Trophoblast cell (in vitro differentiated cells and primary cell): ENCODE data around the gene EPN2.

ENCODE experiments used
- DNase-seq, 2 donors: peaks; one replicate each; pipeline ENCODE4 v3.0.0-alpha.2; 2016
- H2AFZ ChIP-seq: 2 replicates; pipeline ENCODE4 v1.6.1; 2013; ENCODE audit warnings: low read length, moderate library complexity, mild to moderate bottlenecking; ENCODE audit not compliant: insufficient read depth, poor library complexity
- H2AK5ac ChIP-seq: 2 replicates; pipeline ENCODE4 v1.6.1; 2013; ENCODE audit warnings: mild to moderate bottlenecking, low read length
- H2BK120ac ChIP-seq: 2 replicates; pipeline ENCODE4 v1.6.1; 2013; ENCODE audit warnings: low read length, mild to moderate bottlenecking, moderate library complexity; ENCODE audit not compliant: insufficient read depth, poor library complexity
- H2BK12ac ChIP-seq: 2 replicates; pipeline ENCODE4 v1.6.1; 2013; ENCODE audit warnings: mild to moderate bottlenecking, low read length, moderate library complexity
- H2BK5ac ChIP-seq: 2 replicates; pipeline ENCODE4 v1.6.1; 2013; ENCODE audit warnings: low read length, low read depth, moderate library complexity, mild to moderate bottlenecking; ENCODE audit not compliant: poor library complexity
- H3K14ac ChIP-seq: 2 replicates; pipeline ENCODE4 v1.6.1; 2013; ENCODE audit warnings: mild to moderate bottlenecking, low read length
- H3K18ac ChIP-seq: 2 replicates; pipeline ENCODE4 v1.6.1; 2013; ENCODE audit warnings: mild to moderate bottlenecking, low read length
- H3K23ac ChIP-seq: 2 replicates; pipeline ENCODE4 v1.6.1; 2013; ENCODE audit warnings: low read length
- H3K27ac ChIP-seq: 2 replicates; pipeline ENCODE4 v1.5.1; 2013; ENCODE audit warnings: low read depth, mild to moderate bottlenecking, inconsistent platforms, low read length, moderate library complexity
- H3K27me3 ChIP-seq: 2 replicates; pipeline ENCODE4 v1.6.1; 2013; ENCODE audit warnings: inconsistent platforms, mild to moderate bottlenecking, low read length, moderate library complexity; ENCODE audit not compliant: insufficient read depth
- H3K36me3 ChIP-seq, 2 experiments: 1 replicate in 1 of 2; 2 replicates in 1 of 2; pipeline ENCODE4 v1.6.1; 2013; ENCODE audit warnings: low read length in 2 of 2, mild to moderate bottlenecking in 2 of 2, moderate library complexity in 1 of 2; ENCODE audit not compliant: insufficient read depth in 2 of 2, control insufficient read depth in 1 of 2
- H3K4ac ChIP-seq: 2 replicates; pipeline ENCODE4 v1.6.1; 2013; ENCODE audit warnings: low read depth, mild to moderate bottlenecking, low read length, moderate library complexity
- H3K4me1 ChIP-seq, 2 experiments: 1 replicate in 1 of 2; 2 replicates in 1 of 2; pipeline ENCODE4 v1.6.1; 2013; ENCODE audit warnings: low read length in 2 of 2, mild to moderate bottlenecking in 2 of 2, moderate library complexity in 1 of 2; ENCODE audit not compliant: insufficient read depth in 2 of 2, control insufficient read depth in 1 of 2
- H3K4me2 ChIP-seq: 2 replicates; pipeline ENCODE4 v1.6.1; 2013; ENCODE audit warnings: inconsistent platforms, mild to moderate bottlenecking, low read length, moderate library complexity
- H3K4me3 ChIP-seq: 2 replicates; pipeline ENCODE4 v1.5.1; 2013; ENCODE audit warnings: mild to moderate bottlenecking, low read depth, low read length, inconsistent platforms
- H3K79me1 ChIP-seq: one replicate; pipeline ENCODE4 v1.6.1; 2013; ENCODE audit warnings: low read length
- H3K79me2 ChIP-seq: 2 replicates; pipeline ENCODE4 v1.6.1; 2013; ENCODE audit warnings: low read length, mild to moderate bottlenecking; ENCODE audit not compliant: control insufficient read depth, insufficient read depth, poor library complexity
- H3K9ac ChIP-seq: 2 replicates; pipeline ENCODE4 v1.6.1; 2013; ENCODE audit warnings: mild to moderate bottlenecking, low read length
- H3K9me3 ChIP-seq: 2 replicates; pipeline ENCODE4 v1.6.1; 2013; ENCODE audit warnings: low read depth, mild to moderate bottlenecking, control low read depth, inconsistent platforms, low read length; ENCODE audit not compliant: insufficient read depth
- H4K12ac ChIP-seq: 2 replicates; pipeline ENCODE4 v1.6.1; 2013; ENCODE audit warnings: low read depth, mild to moderate bottlenecking, low read length, moderate library complexity
- H4K8ac ChIP-seq: 2 replicates; pipeline ENCODE4 v1.6.1; 2013; ENCODE audit warnings: low read depth, mild to moderate bottlenecking, low read length, moderate library complexity
- H4K91ac ChIP-seq: one replicate; pipeline ENCODE4 v1.6.1; 2013; ENCODE audit warnings: low read depth, mild to moderate bottlenecking, low read length, moderate library complexity
- WGBS: extraction: QIAGEN DNeasy Blood & Tissue Kit; methylation state at CpG from one replicate; pipeline ENCODE4 v1.1.7; 2013; ENCODE audit warnings: missing lambda C conversion rate; ENCODE audit not compliant: insufficient read length, insufficient coverage; ENCODE audit errors: extremely low coverage; 5-methylcytosine and 5-hydroxymethylcytosine counted together

The EPN2 gene

DNA sequence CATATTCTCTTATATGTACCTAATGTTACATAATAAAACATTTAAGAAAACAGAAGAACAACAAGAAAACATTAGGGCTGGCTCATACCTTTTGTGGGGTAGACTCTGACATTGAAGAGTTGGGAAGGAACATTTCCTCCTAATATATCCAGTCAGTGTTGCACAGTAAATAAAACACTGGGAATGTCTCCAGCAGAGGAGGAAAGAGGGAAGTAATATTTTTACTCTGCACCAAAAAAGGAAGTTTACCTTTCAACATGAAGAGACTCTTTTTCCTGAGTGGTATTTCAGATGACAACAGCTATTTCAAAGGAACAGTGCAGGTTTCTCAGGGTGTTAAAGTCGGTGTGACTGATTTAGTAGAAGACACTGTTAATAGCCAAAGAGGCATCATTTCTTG, 31.9 kb downstream of the EPN2 start:
- H3K23ac ChIP-seq, result no peak overlapping the region
- no peak overlapping the region for H3K27ac ChIP-seq
- H4K12ac ChIP-seq, result no peak overlapping the region

DNA sequence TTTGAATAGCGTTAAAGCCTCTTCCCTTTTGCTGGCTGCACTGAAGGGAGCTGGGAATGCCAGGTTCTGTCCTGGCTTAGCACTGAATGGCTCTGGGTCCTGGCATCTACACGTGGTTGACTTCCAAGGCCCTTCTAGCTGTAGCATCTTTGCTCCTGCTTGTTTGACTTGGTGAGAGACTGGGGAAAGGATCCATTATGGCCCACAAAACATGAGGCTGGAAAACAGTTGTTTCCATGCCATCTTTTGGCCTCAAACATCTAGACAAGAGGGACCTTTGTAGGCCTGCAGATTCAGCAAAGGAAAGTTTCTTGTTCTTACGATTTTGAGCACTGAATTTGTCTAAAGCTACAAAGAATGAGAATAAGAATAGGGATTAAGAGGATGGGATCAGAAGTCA, 32.5 kb downstream of the EPN2 start:
- H3K27me3 ChIP-seq, result no peaks in the 10 kb centered on the region
- no peak overlapping the region for H3K14ac ChIP-seq
- no peak overlapping the region for H4K91ac ChIP-seq
- no peak overlapping the region for H2BK5ac ChIP-seq
- H2BK12ac ChIP-seq, result no peak overlapping the region
- H3K36me3 ChIP-seq, result peaks cover 14 to 15% of the 10 kb centered on the region in 2 experiments
- peaks cover 6% of the 10 kb centered on the region for H3K79me2 ChIP-seq
- H3K9ac ChIP-seq, result no peak overlapping the region
- no peak overlapping the region for H3K4me3 ChIP-seq
- no peak overlapping the region for H4K12ac ChIP-seq
- no peak overlapping the region for H2AFZ ChIP-seq
- peaks cover 2% of the 10 kb centered on the region for H3K79me1 ChIP-seq
- WGBS, result no CpG with 5 or more reads among the region's 3 CpGs
- H3K23ac ChIP-seq, result no peak overlapping the region
- no peak overlapping the region for H3K27ac ChIP-seq
- no peak overlapping the region for H4K8ac ChIP-seq
- DNase-seq, result no peak
- no peak overlapping the region for H3K18ac ChIP-seq
- no peak overlapping the region for H3K4me2 ChIP-seq
- H3K9me3 ChIP-seq, result peaks cover 5% of the 10 kb centered on the region
- no peak overlapping the region for H2BK120ac ChIP-seq
- H3K4me1 ChIP-seq, result peaks cover 5 to 14% of the 10 kb centered on the region in 2 experiments
- no peak overlapping the region for H3K4ac ChIP-seq
- H2AK5ac ChIP-seq, result no peak overlapping the region

More for the DNA sequence above, 31.9 kb downstream of the EPN2 start:
- peaks cover 3% of the 10 kb centered on the region for H3K79me1 ChIP-seq
- peaks cover 7 to 19% of the 10 kb centered on the region in 2 experiments for H3K4me1 ChIP-seq
- no peak overlapping the region for H3K4me3 ChIP-seq
- H2AFZ ChIP-seq, result no peak overlapping the region
- no peak overlapping the region for H2BK120ac ChIP-seq
- WGBS, result no CpG with 5 or more reads among the region's 1 CpG
- peaks cover 5% of the 10 kb centered on the region for H3K9me3 ChIP-seq
- H2AK5ac ChIP-seq, result no peak overlapping the region
- H4K8ac ChIP-seq, result no peak overlapping the region
- no peak overlapping the region for H3K18ac ChIP-seq
- no peak overlapping the region for H2BK5ac ChIP-seq
- H3K27me3 ChIP-seq, result no peaks in the 10 kb centered on the region
- peaks cover 7% of the 10 kb centered on the region for H3K79me2 ChIP-seq
- DNase-seq, result no peak
- no peak overlapping the region for H3K14ac ChIP-seq
- no peak overlapping the region for H3K4me2 ChIP-seq
- no peak overlapping the region for H2BK12ac ChIP-seq
- H3K4ac ChIP-seq, result no peak overlapping the region
- peaks cover 10 to 14% of the 10 kb centered on the region in 2 experiments for H3K36me3 ChIP-seq
- no peak overlapping the region for H4K91ac ChIP-seq
- no peak overlapping the region for H3K9ac ChIP-seq

DNA sequence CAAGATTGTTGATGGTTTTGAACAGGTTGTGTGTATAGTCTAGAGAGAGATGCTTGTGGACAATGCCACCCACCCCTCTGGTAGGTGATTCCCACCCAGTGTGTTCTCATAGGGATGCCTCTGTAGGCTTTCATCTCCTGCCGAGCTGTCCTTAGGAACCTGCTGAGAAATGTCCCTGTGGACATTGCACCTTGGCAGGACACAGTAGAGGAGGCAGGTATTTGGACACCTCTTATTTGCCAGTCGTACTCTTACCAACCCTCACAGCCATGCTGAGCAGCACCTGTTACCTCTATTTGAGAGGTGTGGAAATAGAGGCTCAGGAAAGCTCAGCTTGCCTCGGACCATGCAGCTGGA, 33.2 kb downstream of the EPN2 start:
- no peak overlapping the region for H2AK5ac ChIP-seq
- no peak overlapping the region for H4K12ac ChIP-seq
- H2BK5ac ChIP-seq, result no peak overlapping the region
- no peak overlapping the region for H3K18ac ChIP-seq
- H3K79me2 ChIP-seq, result peaks cover 4% of the 10 kb centered on the region
- no peak overlapping the region for H2BK120ac ChIP-seq
- no peak overlapping the region for H2BK12ac ChIP-seq
- no peak overlapping the region for H4K91ac ChIP-seq
- peaks cover 5% of the 10 kb centered on the region for H3K9me3 ChIP-seq
- no peak overlapping the region for H3K4me2 ChIP-seq
- no peak overlapping the region for H3K4ac ChIP-seq
- no peaks in the 10 kb centered on the region for H3K79me1 ChIP-seq
- no peak overlapping the region for H4K8ac ChIP-seq
- H3K4me3 ChIP-seq, result peak overlapping the region; percentile 10
- peak overlapping the region; percentile 46 for H3K23ac ChIP-seq
- no peak overlapping the region for H3K9ac ChIP-seq
- peaks cover 15 to 20% of the 10 kb centered on the region in 2 experiments for H3K36me3 ChIP-seq
- no CpG with 5 or more reads among the region's 3 CpGs for WGBS
- no peaks in the 10 kb centered on the region for H3K27me3 ChIP-seq
- H3K14ac ChIP-seq, result no peak overlapping the region
- no peak overlapping the region for H2AFZ ChIP-seq
- peaks cover 2 to 10% of the 10 kb centered on the region in 2 experiments for H3K4me1 ChIP-seq
- no peak for DNase-seq
- H3K27ac ChIP-seq, result no peak overlapping the region

DNA sequence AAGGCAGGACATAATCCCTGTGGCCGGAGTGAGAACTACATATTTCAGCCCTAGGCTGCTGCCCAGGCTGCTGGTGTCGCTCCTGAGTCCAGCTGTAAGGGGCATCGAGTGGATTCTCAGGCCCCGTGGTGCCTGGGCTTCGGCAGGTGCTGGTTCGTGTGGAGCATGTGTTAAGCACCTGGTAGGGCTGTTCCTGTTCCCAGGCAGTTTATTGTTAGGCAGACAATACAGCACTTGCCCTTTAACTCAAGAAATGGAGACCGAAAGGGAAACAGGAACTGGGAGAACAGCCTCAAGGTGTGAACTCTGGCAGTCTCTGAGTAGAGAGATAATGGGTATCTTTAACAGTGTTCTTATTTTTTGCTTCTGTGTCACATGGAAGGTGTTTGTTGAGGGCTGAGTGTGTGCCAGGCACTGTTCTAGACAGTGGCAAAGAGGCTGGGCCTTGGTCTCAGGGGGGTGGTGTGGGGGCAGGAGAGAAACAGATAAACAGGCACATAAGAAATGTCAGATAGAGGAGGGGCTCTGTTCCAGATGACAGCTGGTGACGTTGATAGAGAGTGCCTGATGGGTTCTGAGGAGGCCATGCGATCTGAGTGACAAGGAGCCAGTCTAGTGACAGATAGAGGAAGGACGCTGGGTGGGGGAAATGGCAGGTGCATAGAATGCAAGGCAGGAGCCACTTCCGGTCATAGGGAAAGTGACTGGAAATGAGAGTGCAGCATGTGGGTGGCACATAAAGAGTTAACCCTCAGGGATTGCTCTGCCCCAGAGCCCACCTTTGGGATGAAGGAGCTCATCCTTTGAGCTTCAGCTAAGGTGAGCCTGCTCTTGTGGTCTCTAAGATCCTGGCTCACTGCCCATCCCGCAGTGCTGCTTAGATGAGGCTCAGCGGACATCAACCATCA, 33.8 kb downstream of the EPN2 start:
- Histone ChIP-seq H3K4me3 (no peak overlapping the region), H3K23ac (no peak overlapping the region), H3K27ac (no peak overlapping the region), H3K9ac (no peak overlapping the region), H3K36me3 (peaks cover 13 to 20% of the 10 kb centered on the region in 2 experiments), H3K9me3 (peaks cover 5% of the 10 kb centered on the region), H2BK120ac (no peak overlapping the region), H2BK5ac (no peak overlapping the region), H2AFZ (no peak overlapping the region), H4K8ac (no peak overlapping the region), H3K27me3 (no peaks in the 10 kb centered on the region), H4K91ac (no peak overlapping the region), H3K14ac (no peak overlapping the region), H3K79me2 (peaks cover 2% of the 10 kb centered on the region), H3K4me2 (no peak overlapping the region), H2AK5ac (no peak overlapping the region), H3K18ac (no peak overlapping the region), H4K12ac (no peak overlapping the region), H3K4me1 (peaks cover 0 to 4% of the 10 kb centered on the region in 2 experiments), H3K4ac (no peak overlapping the region), H3K79me1 (no peaks in the 10 kb centered on the region), H2BK12ac (no peak overlapping the region)
- DNase-seq, result no peak
- no CpG with 5 or more reads among the region's 13 CpGs for WGBS
